ENCODE data around the gene CPZ.

GRCh38 chr4:8603931-8604330, 11.4 kb downstream of the CPZ start:
- TF ChIP-seq, protein P1, sequence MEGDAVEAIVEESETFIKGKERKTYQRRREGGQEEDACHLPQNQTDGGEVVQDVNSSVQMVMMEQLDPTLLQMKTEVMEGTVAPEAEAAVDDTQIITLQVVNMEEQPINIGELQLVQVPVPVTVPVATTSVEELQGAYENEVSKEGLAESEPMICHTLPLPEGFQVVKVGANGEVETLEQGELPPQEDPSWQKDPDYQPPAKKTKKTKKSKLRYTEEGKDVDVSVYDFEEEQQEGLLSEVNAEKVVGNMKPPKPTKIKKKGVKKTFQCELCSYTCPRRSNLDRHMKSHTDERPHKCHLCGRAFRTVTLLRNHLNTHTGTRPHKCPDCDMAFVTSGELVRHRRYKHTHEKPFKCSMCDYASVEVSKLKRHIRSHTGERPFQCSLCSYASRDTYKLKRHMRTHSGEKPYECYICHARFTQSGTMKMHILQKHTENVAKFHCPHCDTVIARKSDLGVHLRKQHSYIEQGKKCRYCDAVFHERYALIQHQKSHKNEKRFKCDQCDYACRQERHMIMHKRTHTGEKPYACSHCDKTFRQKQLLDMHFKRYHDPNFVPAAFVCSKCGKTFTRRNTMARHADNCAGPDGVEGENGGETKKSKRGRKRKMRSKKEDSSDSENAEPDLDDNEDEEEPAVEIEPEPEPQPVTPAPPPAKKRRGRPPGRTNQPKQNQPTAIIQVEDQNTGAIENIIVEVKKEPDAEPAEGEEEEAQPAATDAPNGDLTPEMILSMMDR (optimal IDR thresholded peaks at IDR 0.05 in 1 of 3, IDR thresholded peaks at IDR 0.05 in 1 of 3, conservative IDR thresholded peaks at IDR 0.05 in 1 of 3; ENCODE audit: extremely low read depth in 1 of 3, insufficient read depth in 2 of 3, low read length in 3 of 3), result no peak
- TF ChIP-seq EZH2 (IDR thresholded peaks at IDR 0.05; ENCODE audit: low read length), result no peak
